ENCODE measurements around the gene LRRC66.

Gene LRRC66

DNA sequence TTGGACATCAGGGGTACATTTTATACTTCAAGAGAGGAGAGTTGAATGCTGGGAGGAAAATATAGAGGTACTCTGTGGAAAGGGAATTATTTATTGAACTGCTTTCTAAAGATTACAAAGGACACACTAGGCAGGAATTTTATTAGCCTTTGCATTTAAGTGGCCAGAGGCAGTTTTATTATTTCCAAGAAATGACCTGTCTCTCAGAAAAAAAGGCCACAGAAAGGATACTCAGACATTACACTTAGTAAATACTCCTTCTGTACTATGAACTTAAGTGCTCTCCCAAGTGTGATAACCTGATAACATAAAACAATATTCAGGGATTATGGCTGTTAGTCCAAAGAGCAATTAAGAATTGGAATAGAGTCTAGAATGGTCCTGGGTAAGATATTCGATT, 7.5 kb downstream of the LRRC66 start:
- no peak for DNase-seq

DNA sequence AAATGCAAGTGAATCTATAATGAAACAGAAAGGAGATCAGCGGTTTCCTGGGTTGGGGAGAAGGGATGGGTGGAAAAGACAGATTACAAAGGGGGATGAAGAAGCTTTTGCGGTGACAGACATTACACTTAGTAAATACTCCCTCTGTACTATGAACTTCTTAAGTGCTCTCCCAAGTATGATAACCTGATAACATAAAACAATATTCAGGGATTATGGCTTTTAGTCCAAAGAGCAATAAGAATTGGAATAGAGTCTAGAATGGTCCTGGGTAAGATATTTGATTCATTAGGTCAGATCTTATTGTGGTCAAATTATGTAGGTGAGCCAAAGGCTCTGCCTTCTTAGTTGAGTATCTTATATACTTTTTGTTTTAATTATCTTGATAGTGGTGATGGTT, 9.2 kb downstream of the LRRC66 start:
- DNase-seq = no peak

GRCh38 chr4:52006887-52007286, 13.3 kb downstream of the LRRC66 start:
- no peak for DNase-seq

GRCh38 chr4:52005604-52006273, 14.4 kb downstream of the LRRC66 start:
- no peak for DNase-seq

- no peak for DNase-seq
Measured at GRCh38 chr4:52004414-52004813, 15.7 kb downstream of the LRRC66 start.

DNA sequence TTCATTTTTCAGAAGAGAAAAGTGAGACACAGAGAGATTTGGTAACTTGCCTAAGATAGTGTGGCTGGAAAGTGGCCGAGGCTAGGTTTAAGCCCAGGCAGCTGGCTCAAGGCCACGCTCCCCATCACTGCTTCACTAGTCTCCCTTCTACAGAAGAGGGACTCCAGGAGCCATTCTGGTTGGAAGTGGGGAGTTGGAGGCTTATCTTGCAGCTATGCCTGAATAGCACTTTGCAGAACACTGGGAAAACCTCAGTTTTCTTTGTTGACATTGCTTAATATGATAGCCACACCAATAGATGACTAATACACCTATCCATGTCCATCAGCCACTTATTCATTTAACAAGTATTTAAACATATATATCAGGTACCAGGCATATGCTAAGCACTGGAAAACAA, 18.5 kb downstream of the LRRC66 start:
- no peak for DNase-seq

DNA sequence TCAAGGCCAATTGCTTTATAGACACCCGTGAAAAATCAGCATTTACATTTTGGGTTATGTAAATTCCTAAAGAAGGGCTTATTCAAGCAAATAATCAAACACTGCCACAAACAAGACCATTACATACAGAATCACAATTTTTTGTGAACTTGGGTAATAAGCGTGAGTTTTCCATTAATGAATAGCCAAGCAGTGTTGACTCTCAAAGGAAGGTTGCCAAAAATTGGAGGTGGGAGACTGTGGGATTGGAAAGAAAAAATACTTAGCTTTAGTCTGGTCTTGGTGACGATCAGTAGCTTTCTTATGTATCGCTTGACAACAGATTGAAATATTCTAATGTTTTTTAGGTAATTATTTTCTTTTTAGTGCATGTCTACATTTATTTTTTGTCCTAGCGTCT, 20.9 kb downstream of the LRRC66 start:
- DNase-seq = no peak

DNA sequence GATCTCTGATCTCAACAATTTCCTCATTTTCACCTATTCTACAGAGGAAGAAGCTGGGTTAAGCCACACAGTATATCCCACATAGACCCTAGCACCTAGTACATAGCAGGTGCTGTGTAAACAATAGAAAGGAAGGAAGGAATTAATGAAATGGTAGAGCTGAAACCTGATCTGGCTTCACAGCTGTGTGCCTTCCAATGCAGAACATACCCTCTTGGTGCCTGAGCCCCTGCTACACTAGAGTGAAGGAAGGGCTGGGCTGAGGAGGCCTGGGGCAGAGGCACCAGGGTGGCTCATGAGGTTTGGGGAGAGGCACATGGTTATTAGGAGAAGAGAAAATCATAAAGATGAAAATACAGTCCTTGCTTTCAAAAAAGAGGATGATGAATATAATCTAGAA, 21.3 kb downstream of the LRRC66 start:
- no peak for DNase-seq

GRCh38 chr4:51997647-51998046, 22.5 kb downstream of the LRRC66 start:
- no peak for DNase-seq

GRCh38 chr4:51995647-51996220, 24.4 kb downstream of the LRRC66 start:
- no peak for DNase-seq

DNA sequence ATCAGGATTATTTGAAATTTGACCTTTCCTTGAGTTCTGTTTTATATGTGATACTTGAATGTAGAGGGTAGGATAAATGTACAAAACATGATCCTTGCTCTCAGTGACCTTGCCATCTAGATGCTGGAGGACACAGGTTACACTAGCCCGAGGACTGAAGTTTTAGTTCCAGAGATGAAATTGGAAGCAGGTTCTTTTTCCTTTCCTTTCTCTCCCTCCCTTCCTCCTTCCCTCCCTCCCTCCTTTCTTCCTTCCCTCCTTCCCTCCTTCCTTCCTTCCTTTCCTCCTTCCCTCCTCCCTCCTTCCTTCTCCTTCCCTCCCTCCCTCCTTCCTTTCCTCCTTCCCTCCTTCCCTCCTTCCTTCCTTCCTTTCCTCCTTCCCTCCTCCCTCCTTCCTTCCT, 54.3 kb downstream of the LRRC66 start:
- DNase-seq = no peak

- no peak for DNase-seq
Measured at GRCh38 chr4:51963841-51964517, 56.2 kb downstream of the LRRC66 start.

GRCh38 chr4:51960486-51960885, 59.7 kb downstream of the LRRC66 start:
- DNase-seq = no peak

- no peak for DNase-seq
Measured at GRCh38 chr4:51958199-51958968, 61.8 kb downstream of the LRRC66 start.

All from stimulated activated CD4-positive, alpha-beta T cell treated with anti-CD3 and anti-CD28 coated beads, Interleukin-15, amount 100 ng/mL, for 24 hours (primary cell).